BJ (cell line): Measurements from ENCODE around the gene BMI1. TPM values are rescaled to one million over a fixed set of nuclear protein-coding genes. Genes with fewer than 3 reads are reported as not detected.

Experiments
- CTCF ChIA-PET: fragments of 350-600 bp; formaldehyde crosslinking; extraction: SDS; loops from one replicate; lab custom pipeline; 2021; ENCODE audit warnings: antibody characterized with exemption, inconsistent platforms; lab: Yijun Ruan, JAX
- POLR2A ChIA-PET: fragments of 300-600 bp; sonication (Branson Sonifier 250); formaldehyde crosslinking; extraction: SDS; loops from one replicate; lab custom pipeline; 2021; ENCODE audit warnings: antibody characterized with exemption; lab: Charles Lee
- DNase-seq: peaks from one replicate; pipeline ENCODE4 v3.0.0-alpha.2; 2011; ENCODE audit warnings: low read depth
- H3K27me3 ChIP-seq: 2 replicates; pipeline ENCODE4 v1.6.0; 2011; ENCODE audit warnings: low read length; ENCODE audit not compliant: control insufficient read depth, insufficient read depth
- H3K36me3 ChIP-seq: 2 replicates; pipeline ENCODE4 v1.5.1; 2011; ENCODE audit warnings: low read length; ENCODE audit not compliant: control insufficient read depth, insufficient read depth
- H3K4me3 ChIP-seq: 2 replicates; pipeline ENCODE4 v1.5.1; 2011; ENCODE audit warnings: low read depth, mild to moderate bottlenecking, control low read depth, low read length
- CTCF ChIP-seq: IDR thresholded peaks from 2 replicates; pipeline ENCODE4 v1.5.1; 2011; ENCODE audit warnings: low read depth, mild to moderate bottlenecking, control low read depth, inconsistent platforms, low read length, moderate library complexity; ENCODE audit not compliant: insufficient read depth
- polyA plus RNA-seq: library from polyadenylated mRNA; depleted of rRNA; stranded (reverse); fragments of >200 nt; gene quantifications from 2 replicates; pipeline ENCODE4 v1.2.3, GENCODE V29; 2011

BMI1 gene
- polyA plus RNA-seq, 1 experiment: 20.3 TPM

- peaks cover 4% of the 10 kb centered on the region for H3K36me3 ChIP-seq
- H3K4me3 ChIP-seq: no peak overlapping the region
- CTCF ChIA-PET: no interaction called here
- peaks cover 31% of the 10 kb centered on the region for H3K27me3 ChIP-seq
- POLR2A ChIA-PET: no interaction called here
- TF ChIP-seq CTCF: no peak
- no peak for DNase-seq
Observed at GRCh38 chr10:22333167-22333974, 12.5 kb downstream of the BMI1 start.

GRCh38 chr10:22333975-22334282, 13.0 kb downstream of the BMI1 start:
- CTCF ChIA-PET: no interaction called here
- H3K4me3 ChIP-seq: no peak overlapping the region
- H3K27me3 ChIP-seq: peaks cover 36% of the 10 kb centered on the region
- TF ChIP-seq CTCF: no peak
- POLR2A ChIA-PET: no interaction called here
- no peak for DNase-seq
- H3K36me3 ChIP-seq: peaks cover 4% of the 10 kb centered on the region

GRCh38 chr10:22334414-22335172, 13.7 kb downstream of the BMI1 start:
- Histone ChIP-seq H3K27me3 (peaks cover 40% of the 10 kb centered on the region), H3K36me3 (peaks cover 1% of the 10 kb centered on the region; the same call in 1 of the 2 replicates), H3K4me3 (peak overlapping the region; percentile 30)
- POLR2A ChIA-PET: no interaction called here
- no peak for TF ChIP-seq CTCF
- CTCF ChIA-PET: interaction anchor here (0.6 kb wide), 1 partner anchor 18 kb away, joined by 3 read pairs; the partner anchor contains the start of gene COMMD3
- DNase-seq: no peak

GRCh38 chr10:22335173-22335933, 14.5 kb downstream of the BMI1 start:
- ChIA-PET CTCF (interaction anchor here (0.6 kb wide), 1 partner anchor 19 kb away, joined by 3 read pairs; the partner anchor contains the start of gene COMMD3), POLR2A (no interaction called here)
- H3K27me3 ChIP-seq: peaks cover 40% of the 10 kb centered on the region
- H3K4me3 ChIP-seq: peak overlapping the region; percentile 30
- DNase-seq: no peak
- peak; percentile 18; the same call in 1 of the 2 replicates for TF ChIP-seq CTCF
- no peaks in the 10 kb centered on the region for H3K36me3 ChIP-seq
